ENCODE data around the gene PSTK. TPM values are rescaled to one million over a fixed set of nuclear protein-coding genes. Genes with fewer than 3 reads are reported as not detected.

PSTK gene
- total RNA-seq, 2 donors from 2014 or later: 7.0 to 7.1 TPM

GRCh38 chr10:122992031-122992585, 11.9 kb downstream of the PSTK start:
- no peaks in the 10 kb centered on the region for H3K4me1 Mint-ChIP-seq
- Histone ChIP-seq H3K36me3 (ENCODE audit: control insufficient read depth, insufficient read depth, low read length) (peaks cover 49% of the 10 kb centered on the region), H3K4me3 (ENCODE audit: low read length) (no peak overlapping the region), H3K4me1 (ENCODE audit: control insufficient read depth, insufficient read depth, low read length) (no peaks in the 10 kb centered on the region), H3K9ac (ENCODE audit: extremely low read depth, low read length, poor library complexity, severe bottlenecking) (no peak overlapping the region), H3K9me3 (ENCODE audit: control insufficient read depth, low read length) (no peaks in the 10 kb centered on the region), H3K27ac (ENCODE audit: low read depth, low read length) (no peak overlapping the region), H3K27me3 (ENCODE audit: control insufficient read depth, insufficient read depth, low read length, poor library complexity, severe bottlenecking) (no peaks in the 10 kb centered on the region)
- TF ChIP-seq, protein P1, sequence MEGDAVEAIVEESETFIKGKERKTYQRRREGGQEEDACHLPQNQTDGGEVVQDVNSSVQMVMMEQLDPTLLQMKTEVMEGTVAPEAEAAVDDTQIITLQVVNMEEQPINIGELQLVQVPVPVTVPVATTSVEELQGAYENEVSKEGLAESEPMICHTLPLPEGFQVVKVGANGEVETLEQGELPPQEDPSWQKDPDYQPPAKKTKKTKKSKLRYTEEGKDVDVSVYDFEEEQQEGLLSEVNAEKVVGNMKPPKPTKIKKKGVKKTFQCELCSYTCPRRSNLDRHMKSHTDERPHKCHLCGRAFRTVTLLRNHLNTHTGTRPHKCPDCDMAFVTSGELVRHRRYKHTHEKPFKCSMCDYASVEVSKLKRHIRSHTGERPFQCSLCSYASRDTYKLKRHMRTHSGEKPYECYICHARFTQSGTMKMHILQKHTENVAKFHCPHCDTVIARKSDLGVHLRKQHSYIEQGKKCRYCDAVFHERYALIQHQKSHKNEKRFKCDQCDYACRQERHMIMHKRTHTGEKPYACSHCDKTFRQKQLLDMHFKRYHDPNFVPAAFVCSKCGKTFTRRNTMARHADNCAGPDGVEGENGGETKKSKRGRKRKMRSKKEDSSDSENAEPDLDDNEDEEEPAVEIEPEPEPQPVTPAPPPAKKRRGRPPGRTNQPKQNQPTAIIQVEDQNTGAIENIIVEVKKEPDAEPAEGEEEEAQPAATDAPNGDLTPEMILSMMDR (conservative IDR thresholded peaks at IDR 0.05): no peak
- no peaks in the 10 kb centered on the region for H3K9me3 Mint-ChIP-seq
- H3K4me3 Mint-ChIP-seq: no peak overlapping the region
- H3K27ac Mint-ChIP-seq: no peak overlapping the region
- H3K36me3 Mint-ChIP-seq (ENCODE audit: low read depth): peaks cover 44% of the 10 kb centered on the region
- WGBS, 2 experiments (ENCODE audit: insufficient coverage in 1 of 2, insufficient read length in 1 of 2): no CpG with 5 or more reads among the region's 1 CpG
- no peak for DNase-seq
- H3K27me3 Mint-ChIP-seq (ENCODE audit: insufficient read depth): no peaks in the 10 kb centered on the region

GRCh38 chr10:122993797-122994336, 13.7 kb downstream of the PSTK start:
- Histone ChIP-seq H3K27me3 (ENCODE audit: control insufficient read depth, insufficient read depth, low read length, poor library complexity, severe bottlenecking) (no peaks in the 10 kb centered on the region), H3K27ac (ENCODE audit: low read depth, low read length) (no peak overlapping the region), H3K4me3 (ENCODE audit: low read length) (no peak overlapping the region), H3K36me3 (ENCODE audit: control insufficient read depth, insufficient read depth, low read length) (peaks cover 48% of the 10 kb centered on the region), H3K9ac (ENCODE audit: extremely low read depth, low read length, poor library complexity, severe bottlenecking) (no peak overlapping the region), H3K4me1 (ENCODE audit: control insufficient read depth, insufficient read depth, low read length) (no peaks in the 10 kb centered on the region), H3K9me3 (ENCODE audit: control insufficient read depth, low read length) (no peaks in the 10 kb centered on the region)
- DNase-seq: no peak
- Mint-ChIP-seq H3K4me3 (no peak overlapping the region), H3K27me3 (ENCODE audit: insufficient read depth) (no peaks in the 10 kb centered on the region), H3K4me1 (no peaks in the 10 kb centered on the region), H3K9me3 (no peaks in the 10 kb centered on the region), H3K36me3 (ENCODE audit: low read depth) (peaks cover 47% of the 10 kb centered on the region), H3K27ac (no peak overlapping the region)
- 93 to 95% methylated on average over 4 to 6 of the region's 6 CpGs for WGBS, 2 experiments (ENCODE audit: insufficient coverage in 1 of 2, insufficient read length in 1 of 2)
- TF ChIP-seq, protein P1 (conservative IDR thresholded peaks at IDR 0.05): no peak

GRCh38 chr10:122995936-122996335, 15.7 kb downstream of the PSTK start:
- TF ChIP-seq, protein P1 (conservative IDR thresholded peaks at IDR 0.05): no peak
- no peak overlapping the region for H3K27ac ChIP-seq (ENCODE audit: low read depth, low read length)
- no peak for DNase-seq
- no peak overlapping the region for H3K27ac Mint-ChIP-seq
- H3K36me3 ChIP-seq (ENCODE audit: control insufficient read depth, insufficient read depth, low read length): peaks cover 42% of the 10 kb centered on the region
- peaks cover 3% of the 10 kb centered on the region for H3K4me1 ChIP-seq (ENCODE audit: control insufficient read depth, insufficient read depth, low read length)
- no peaks in the 10 kb centered on the region for H3K27me3 Mint-ChIP-seq (ENCODE audit: insufficient read depth)
- no peaks in the 10 kb centered on the region for H3K27me3 ChIP-seq (ENCODE audit: control insufficient read depth, insufficient read depth, low read length, poor library complexity, severe bottlenecking)
- H3K9me3 ChIP-seq (ENCODE audit: control insufficient read depth, low read length): no peaks in the 10 kb centered on the region
- no peaks in the 10 kb centered on the region for H3K9me3 Mint-ChIP-seq
- H3K36me3 Mint-ChIP-seq (ENCODE audit: low read depth): peaks cover 42% of the 10 kb centered on the region
- 98 to 100% methylated on average over 3 to 4 of the region's 4 CpGs for WGBS, 2 experiments (ENCODE audit: insufficient coverage in 1 of 2, insufficient read length in 1 of 2)
- no peak overlapping the region for H3K9ac ChIP-seq (ENCODE audit: extremely low read depth, low read length, poor library complexity, severe bottlenecking)
- H3K4me3 Mint-ChIP-seq: no peak overlapping the region
- H3K4me1 Mint-ChIP-seq: peaks cover 12% of the 10 kb centered on the region
- no peak overlapping the region for H3K4me3 ChIP-seq (ENCODE audit: low read length)

Measured in endodermal cell (in vitro differentiated cells).